ENCODE results near the gene GOLGA2. TPM values are rescaled to one million over a fixed set of nuclear protein-coding genes. Genes with fewer than 3 reads are reported as not detected.

Gene GOLGA2
- total RNA-seq, 1 experiment from 2014 or later: 60.5 TPM

- no TSS peak for BruUV-seq (replicated peaks)
- Histone ChIP-seq H3K9me2 (replicated peaks; ENCODE audit: low read length) (no peaks in the 10 kb centered on the region), H3F3A (ENCODE audit: low read length, unreplicated experiment) (no peaks in the 10 kb centered on the region), H3K4me3 (ENCODE audit: low read length) (no peak overlapping the region), H2AFZ (ENCODE audit: low read length) (no peak overlapping the region), H3K4me1 (ENCODE audit: insufficient read depth, low read length) (no peaks in the 10 kb centered on the region), H3K36me3 (ENCODE audit: low read depth, low read length) (no peaks in the 10 kb centered on the region), H3K9me3 (ENCODE audit: low read length) (no peaks in the 10 kb centered on the region), H3K4me2 (ENCODE audit: low read length) (no peak overlapping the region), H3K79me2 (ENCODE audit: low read length) (no peaks in the 10 kb centered on the region), H4K20me1 (ENCODE audit: low read length) (no peaks in the 10 kb centered on the region), H3K27ac (ENCODE audit: low read length) (no peak overlapping the region), H3K27me3 (ENCODE audit: low read length) (no peaks in the 10 kb centered on the region), H3K9ac (ENCODE audit: low read length) (no peak overlapping the region)
- CTCF ChIA-PET: no interaction called here
- POLR2A ChIA-PET (ENCODE audit: unreplicated experiment): interaction anchor here (0.6 kb wide), 1 partner anchor 459 kb away, joined by 3 read pairs; no protein-coding TSS in a partner anchor
- intact Hi-C loops (cut with micrococcal nuclease): no loop called here
- ATAC-seq (no peak), DNase-seq (no peak)
- TF ChIP-seq EZH2 (IDR thresholded peaks at IDR 0.05; ENCODE audit: low read length, unreplicated experiment) (no peak), CTCF (conservative IDR thresholded peaks at IDR 0.05; ENCODE audit: low read depth, low read length) (no peak), EZH2phosphoT487 (IDR thresholded peaks at IDR 0.05; ENCODE audit: borderline replicate concordance, low read length) (no peak)
Observed at GRCh38 chr9:128246471-128246870, 29.3 kb downstream of the GOLGA2 start.

DNA sequence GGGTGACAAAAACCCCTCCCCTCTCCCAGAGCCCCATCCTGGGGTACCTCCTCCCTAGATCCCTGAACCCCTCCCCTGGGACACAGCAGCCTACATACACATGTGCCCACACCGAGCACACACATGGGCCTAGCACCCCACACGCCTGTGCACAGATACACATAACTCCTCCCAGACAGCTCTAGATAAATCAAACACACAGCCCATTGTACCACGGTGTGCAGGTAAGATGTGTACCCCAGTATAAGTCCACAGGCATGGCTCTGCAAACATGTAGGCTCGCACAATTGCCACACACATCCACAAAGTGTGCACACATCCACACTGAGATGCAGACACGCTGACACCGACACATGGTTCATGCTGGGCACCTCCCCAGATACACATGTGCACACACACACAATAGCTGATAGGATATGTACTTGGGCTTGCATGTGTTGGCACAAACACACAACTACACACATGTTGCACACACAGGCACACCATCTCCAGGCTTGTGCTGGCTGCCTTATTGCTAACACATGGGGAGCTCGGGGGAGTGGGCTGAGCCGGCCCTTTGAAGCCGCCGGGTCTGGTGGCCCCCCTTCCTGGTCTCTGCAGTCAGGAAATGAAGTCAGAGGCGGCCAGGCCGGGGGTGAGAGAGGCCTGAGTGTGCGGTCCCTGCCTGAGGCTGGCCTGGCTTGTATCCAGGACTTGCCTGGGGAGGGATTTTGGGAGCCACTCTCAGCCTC is 30.2 kb downstream of the GOLGA2 start:
- Histone ChIP-seq H3K79me2 (ENCODE audit: low read length) (no peaks in the 10 kb centered on the region), H2AFZ (ENCODE audit: low read length) (no peak overlapping the region), H3K27ac (ENCODE audit: low read length) (no peak overlapping the region), H3F3A (ENCODE audit: low read length, unreplicated experiment) (no peaks in the 10 kb centered on the region), H3K4me3 (ENCODE audit: low read length) (no peak overlapping the region), H3K4me2 (ENCODE audit: low read length) (no peak overlapping the region), H3K36me3 (ENCODE audit: low read depth, low read length) (no peaks in the 10 kb centered on the region), H3K9ac (ENCODE audit: low read length) (no peak overlapping the region), H4K20me1 (ENCODE audit: low read length) (no peaks in the 10 kb centered on the region), H3K9me2 (replicated peaks; ENCODE audit: low read length) (no peaks in the 10 kb centered on the region), H3K4me1 (ENCODE audit: insufficient read depth, low read length) (no peaks in the 10 kb centered on the region), H3K27me3 (ENCODE audit: low read length) (no peaks in the 10 kb centered on the region), H3K9me3 (ENCODE audit: low read length) (no peaks in the 10 kb centered on the region)
- ChIA-PET POLR2A (ENCODE audit: unreplicated experiment) (no interaction called here), CTCF (interaction anchor here (0.6 kb wide), 1 partner anchor 8 kb away, joined by 4 read pairs; no protein-coding TSS in a partner anchor)
- no peak for ATAC-seq
- DNase-seq: no peak
- intact Hi-C loops (cut with micrococcal nuclease): no loop called here
- BruUV-seq (replicated peaks): no TSS peak
- TF ChIP-seq EZH2phosphoT487 (IDR thresholded peaks at IDR 0.05; ENCODE audit: borderline replicate concordance, low read length) (no peak), CTCF (conservative IDR thresholded peaks at IDR 0.05; ENCODE audit: low read depth, low read length) (no peak), EZH2 (IDR thresholded peaks at IDR 0.05; ENCODE audit: low read length, unreplicated experiment) (no peak)

- Histone ChIP-seq H3K9me2 (replicated peaks; ENCODE audit: low read length) (no peaks in the 10 kb centered on the region), H3K9ac (ENCODE audit: low read length) (no peak overlapping the region), H3K36me3 (ENCODE audit: low read depth, low read length) (no peaks in the 10 kb centered on the region), H3K79me2 (ENCODE audit: low read length) (no peaks in the 10 kb centered on the region), H3K27ac (ENCODE audit: low read length) (no peak overlapping the region), H3K4me3 (ENCODE audit: low read length) (no peak overlapping the region), H3K4me1 (ENCODE audit: insufficient read depth, low read length) (no peaks in the 10 kb centered on the region), H3F3A (ENCODE audit: low read length, unreplicated experiment) (no peaks in the 10 kb centered on the region), H3K27me3 (ENCODE audit: low read length) (no peaks in the 10 kb centered on the region), H2AFZ (ENCODE audit: low read length) (no peak overlapping the region), H4K20me1 (ENCODE audit: low read length) (no peaks in the 10 kb centered on the region), H3K4me2 (ENCODE audit: low read length) (no peak overlapping the region), H3K9me3 (ENCODE audit: low read length) (no peaks in the 10 kb centered on the region)
- ChIA-PET POLR2A (ENCODE audit: unreplicated experiment) (no interaction called here), CTCF (no interaction called here)
- ATAC-seq: no peak
- TF ChIP-seq EZH2phosphoT487 (IDR thresholded peaks at IDR 0.05; ENCODE audit: borderline replicate concordance, low read length): no peak
- TF ChIP-seq EZH2 (IDR thresholded peaks at IDR 0.05; ENCODE audit: low read length, unreplicated experiment): no peak
- TF ChIP-seq CTCF (conservative IDR thresholded peaks at IDR 0.05; ENCODE audit: low read depth, low read length): no peak
- intact Hi-C loops (cut with micrococcal nuclease): no loop called here
- no peak for DNase-seq
- BruUV-seq (replicated peaks): no TSS peak
Observed at GRCh38 chr9:128244837-128245231, 31.0 kb downstream of the GOLGA2 start.

Measured in PC-3 (cell line).